K562 (cell line): ENCODE measurements around the gene ABLIM2. TPM values are rescaled to one million over a fixed set of nuclear protein-coding genes. Genes with fewer than 3 reads are reported as not detected.

ENCODE experiments used
- ELF4 ChIP-seq: fragments of 450-650 bp; formaldehyde crosslinking; IDR thresholded peaks from 2 replicates; pipeline ENCODE4 v1.4.0; 2022; ENCODE audit warnings: missing genetic modification characterization
- EP400 ChIP-seq: fragments of 450-650 bp; IDR thresholded peaks from 2 replicates; pipeline ENCODE4 v1.6.1; 2017; ENCODE audit warnings: antibody characterized with exemption, mild to moderate bottlenecking, moderate library complexity
- GATA2 ChIP-seq: sonication (generic); formaldehyde crosslinking; IDR thresholded peaks from 2 replicates; pipeline ENCODE4 v1.4.0; 2020; ENCODE audit warnings: mild to moderate bottlenecking, missing genetic modification reagents
- IRF2 ChIP-seq: sonication (generic); formaldehyde crosslinking; IDR thresholded peaks from 2 replicates; pipeline ENCODE4 v1.8.1; 2022; ENCODE audit warnings: mild to moderate bottlenecking, missing genetic modification reagents
- KHSRP ChIP-seq: fragments of 450-650 bp; IDR thresholded peaks from 2 replicates; pipeline ENCODE4 v1.6.1; 2017
- MITF ChIP-seq: IDR thresholded peaks from 2 replicates; pipeline ENCODE4 v1.6.1; 2014; ENCODE audit warnings: antibody characterized with exemption
- NELFE ChIP-seq: IDR thresholded peaks from 2 replicates; pipeline ENCODE4 v1.6.1; 2011; ENCODE audit warnings: mild to moderate bottlenecking; ENCODE audit not compliant: insufficient read depth, insufficient read length
- OTX1 ChIP-seq: fragments of 450-650 bp; formaldehyde crosslinking; IDR thresholded peaks from 2 replicates; pipeline ENCODE4 v1.4.0; 2022; ENCODE audit warnings: mild to moderate bottlenecking
- POLR2AphosphoS5 ChIP-seq: IDR thresholded peaks from 2 replicates; pipeline ENCODE4 v1.6.1; 2011; ENCODE audit warnings: mild to moderate bottlenecking, low read depth, low read length, moderate library complexity; ENCODE audit not compliant: control insufficient read depth, insufficient read depth
- SAP30 ChIP-seq: fragments of 200-600 bp; sonication (generic); IDR thresholded peaks from 2 replicates; pipeline ENCODE4 v1.6.1; 2012; ENCODE audit warnings: borderline replicate concordance, low read depth, mild to moderate bottlenecking, moderate library complexity, low read length, control low read depth, inconsistent platforms; ENCODE audit not compliant: insufficient read depth, poor library complexity, severe bottlenecking
- TBL1XR1 ChIP-seq, 2 experiments: IDR thresholded peaks; 2 replicates each; pipeline ENCODE4 v1.6.1; 2012; ENCODE audit warnings: improper control_type of control experiment in 2 of 2, low read length in 2 of 2, mild to moderate bottlenecking in 1 of 2
- U2AF2 ChIP-seq: fragments of 200-400 bp; formaldehyde crosslinking; optimal IDR thresholded peaks from 2 replicates; pipeline ENCODE3; 2017; ENCODE audit warnings: low read depth, mild to moderate bottlenecking, low read length
- ZMIZ1 ChIP-seq, 2 experiments: fragments of 150-350 bp in 1 of 2; IDR thresholded peaks; 2 replicates each; pipeline ENCODE4 v1.6.1; 2012 to 2016; ENCODE audit warnings: low read depth in 2 of 2, low read length in 2 of 2, mild to moderate bottlenecking in 1 of 2, moderate library complexity in 1 of 2
- ZNF318 ChIP-seq, 2 experiments: fragments of 450-650 bp; IDR thresholded peaks; 2 replicates each; pipeline ENCODE4 v1.6.1; 2016; ENCODE audit warnings: mild to moderate bottlenecking in 2 of 2, borderline replicate concordance in 1 of 2, low read depth in 1 of 2, moderate library complexity in 1 of 2
- polyA plus RNA-seq, 8 experiments: library from polyadenylated mRNA; depleted of rRNA in 4 of 8; stranded (reverse) in 5 of 8; unstranded in 3 of 8; fragments of >200 nt; fragmentation: Nextera tagmentation in 2 of 8; fragmentation: Illumina TruSeq in 1 of 8; extraction: Ambion mirVana in 2 of 8; extraction: Trizol in 1 of 8; gene quantifications; 2 replicates each; pipeline versions ENCODE4 v1.2.1 to v1.2.3, GENCODE V29; 2011 to 2014; ENCODE audit warnings: inconsistent platforms in 1 of 8, missing spikeins in 1 of 8
- total RNA-seq, 7 experiments: library from RNA; depleted of rRNA in 6 of 7; stranded (reverse); fragments of >200 nt in 6 of 7; fragmentation: Illumina TruSeq in 2 of 7; extraction: Trizol in 2 of 7; gene quantifications; 2 replicates each; pipeline versions ENCODE4 v1.2.1 to v1.2.3, GENCODE V29; 2011 to 2021; ENCODE audit warnings: low replicate concordance in 1 of 7

ABLIM2 gene
- total and polyA plus RNA-seq, 9 of the 15 experiments (the other 6 are each of a cell fraction or from before 2014, with no cell fraction given) = not detected

- TF ChIP-seq ZMIZ1 (IDR thresholded peaks at IDR 0.05; ENCODE audit: low read depth in 2 of 2, low read length in 2 of 2) (no peak), ELF4 (CRISPR knock-in tag) (no peak), U2AF2 (no peak), MITF (no peak), ZNF318 (IDR thresholded peaks at IDR 0.05; ENCODE audit: borderline replicate concordance in 1 of 2, low read depth in 1 of 2) (no peak), OTX1 (CRISPR knock-in tag) (no peak), IRF2 (CRISPR knock-in tag) (no peak), NELFE (no peak), EP400 (no peak), KHSRP (no peak), GATA2 (CRISPR knock-in tag) (no peak), SAP30 (no peak), TBL1XR1 (IDR thresholded peaks at IDR 0.05; ENCODE audit: low read length in 2 of 2) (no peak), POLR2AphosphoS5 (no peak)
Measured at GRCh38 chr4:8191136-8191747, 32.6 kb upstream of the ABLIM2 start (continued).
